GM12878 (cell line): ENCODE results near the gene ADCK1. TPM values are rescaled to one million over a fixed set of nuclear protein-coding genes. Genes with fewer than 3 reads are reported as not detected.

Experiments used
- ATAC-seq: fragments of 200-7000 bp; cut with Tn5 transposase; 3 replicates; pipeline ENCODE4 v1.9.1; 2020; ENCODE audit warnings: mild to moderate bottlenecking, moderate library complexity
- BruUV-seq: library from RNA; stranded (reverse); fragments of 400-500 nt; replicated peaks from 2 replicates; lab custom pipeline; 2021; lab: Mats Ljungman, UMichigan
- CTCF ChIA-PET: fragments of 300-600 bp; sonication (Branson Sonifier 250); formaldehyde crosslinking; extraction: SDS; loops from one replicate; lab custom pipeline; 2021; ENCODE audit warnings: inconsistent platforms; lab: Yijun Ruan, JAX
- POLR2A ChIA-PET: fragments of 350-600 bp; formaldehyde crosslinking; extraction: SDS; loops from one replicate; lab custom pipeline; 2021; ENCODE audit warnings: inconsistent platforms; lab: Charles Lee
- RAD21 ChIA-PET: fragments of 300-600 bp; sonication (Branson Sonifier 250); formaldehyde crosslinking; loops from one replicate; lab custom pipeline; 2023; ENCODE audit warnings: antibody characterized with exemption; ENCODE audit not compliant: unreplicated experiment; lab: Charles Lee
- SMC1A ChIA-PET: fragments of 300-600 bp; sonication (Branson Sonifier 250); formaldehyde crosslinking; loops from one replicate; lab custom pipeline; 2023; ENCODE audit not compliant: unreplicated experiment, uncharacterized antibody; lab: Charles Lee
- DNase-seq: peaks from one replicate; pipeline ENCODE4 v3.0.0-alpha.2; 2011; ENCODE audit warnings: low read depth, low spot score
- FAIRE-seq: peaks from 3 replicates; lab custom pipeline; 2011; peaks lifted over from hg19 to GRCh38; lab: Jason Lieb, UNC
- H2AFZ ChIP-seq: 2 replicates; pipeline ENCODE4 v1.6.0; 2011; ENCODE audit warnings: low read depth, low read length, control low read depth; ENCODE audit not compliant: control insufficient read depth
- H3K27ac ChIP-seq: 2 replicates; pipeline ENCODE4 v1.5.1; 2011; ENCODE audit warnings: control low read depth; ENCODE audit not compliant: control insufficient read depth, insufficient read depth
- H3K27me3 ChIP-seq, 2 experiments: replicated peaks in 1 of 2; 2 replicates each; pipeline versions ENCODE4 v1.6.0 to v1.6.1; 2011; ENCODE audit warnings: low read length in 1 of 2; ENCODE audit not compliant: control insufficient read depth in 2 of 2, insufficient read depth in 2 of 2
- H3K36me3 ChIP-seq, 2 experiments: 2 replicates each; pipeline ENCODE4 v1.5.1; 2011; ENCODE audit warnings: low read length in 1 of 2; ENCODE audit not compliant: control insufficient read depth in 2 of 2, insufficient read depth in 2 of 2
- H3K4me1 ChIP-seq: 2 replicates; pipeline ENCODE4 v1.6.1; 2011; ENCODE audit warnings: mild to moderate bottlenecking, low read length, moderate library complexity, mixed read lengths; ENCODE audit not compliant: control insufficient read depth, insufficient read depth
- H3K4me2 ChIP-seq: 2 replicates; pipeline ENCODE4 v1.6.0; 2011; ENCODE audit warnings: control low read depth; ENCODE audit not compliant: control insufficient read depth, insufficient read depth
- H3K4me3 ChIP-seq: fragments of 200-600 bp; sonication (generic); 2 replicates; pipeline ENCODE4 v1.5.1; 2016
- H3K79me2 ChIP-seq: 2 replicates; pipeline ENCODE4 v1.6.0; 2011; ENCODE audit warnings: low read length; ENCODE audit not compliant: control insufficient read depth, insufficient read depth
- H3K9ac ChIP-seq: 2 replicates; pipeline ENCODE4 v1.8.0; 2011; ENCODE audit warnings: low read length, control low read depth, mixed read lengths; ENCODE audit not compliant: control insufficient read depth, insufficient read depth
- H3K9me3 ChIP-seq: replicated peaks from 3 replicates; pipeline ENCODE4 v1.5.1; 2011; ENCODE audit warnings: mild to moderate bottlenecking, low read length; ENCODE audit not compliant: control insufficient read depth, insufficient read depth
- H4K20me1 ChIP-seq: 2 replicates; pipeline ENCODE4 v1.6.0; 2011; ENCODE audit not compliant: control insufficient read depth, insufficient read depth
- CHD2 ChIP-seq: IDR thresholded peaks from 2 replicates; pipeline ENCODE4 v1.6.1; 2011; ENCODE audit warnings: low read depth, low read length, improper control_type of control experiment, borderline replicate concordance
- CUX1 ChIP-seq: IDR thresholded peaks from 2 replicates; pipeline ENCODE4 v1.6.1; 2012; ENCODE audit warnings: improper control_type of control experiment, low read depth, low read length; ENCODE audit not compliant: insufficient replicate concordance
- GABPA ChIP-seq: IDR thresholded peaks from 2 replicates; pipeline ENCODE4 v1.6.1; 2014; ENCODE audit warnings: antibody characterized with exemption, low read depth, mild to moderate bottlenecking, inconsistent platforms
- MYC ChIP-seq: IDR thresholded peaks from 2 replicates; pipeline ENCODE4 v1.6.1; 2011; ENCODE audit warnings: mild to moderate bottlenecking, low read length, moderate library complexity, inconsistent platforms; ENCODE audit not compliant: insufficient read depth, insufficient replicate concordance, insufficient read length, severe bottlenecking
- NFIC ChIP-seq: IDR thresholded peaks from 2 replicates; pipeline ENCODE4 v1.6.1; 2012; ENCODE audit warnings: low read depth, mild to moderate bottlenecking, inconsistent platforms, low read length, moderate library complexity
- ZNF24 ChIP-seq: fragments of 450-650 bp; IDR thresholded peaks from 2 replicates; pipeline ENCODE4 v1.6.1; 2017; ENCODE audit warnings: antibody characterized with exemption, mild to moderate bottlenecking
- ZNF592 ChIP-seq: fragments of 450-650 bp; IDR thresholded peaks from 2 replicates; pipeline ENCODE4 v1.6.1; 2017; ENCODE audit warnings: mild to moderate bottlenecking, moderate library complexity
- WGBS: methylation state at CpG from one replicate; pipeline ENCODE4 v1.1.6; 2016; ENCODE audit warnings: low lambda C conversion rate; ENCODE audit not compliant: insufficient replicate concordance, insufficient coverage; ENCODE audit errors: missing lambda C conversion rate; 5-methylcytosine and 5-hydroxymethylcytosine counted together
- in situ Hi-C: fragments of 300-500 bp; cut with MboI; formaldehyde crosslinking; loops from 9 replicates; pipeline ENCODE4 v1.14.3; 2018; ENCODE audit warnings: mixed read lengths
- intact Hi-C: fragments of 100-400 bp; cut with micrococcal nuclease; formaldehyde crosslinking; loops from one replicate; pipeline ENCODE4 v1.14.2; 2022; ENCODE audit not compliant: unreplicated experiment
- polyA plus RNA-seq, 11 experiments: library from polyadenylated mRNA; depleted of rRNA in 4 of 11; unstranded in 6 of 11; stranded (reverse) in 5 of 11; fragments of >200 nt; fragmentation: Nextera tagmentation in 4 of 11; fragmentation: Illumina TruSeq in 1 of 11; extraction: Ambion mirVana in 4 of 11; extraction: Trizol in 1 of 11; gene quantifications; 1 replicate in 1 of 11; 2 replicates in 10 of 11; pipeline versions ENCODE4 v1.2.1 to v1.2.3, GENCODE V29; 2011 to 2016; ENCODE audit warnings: inconsistent platforms in 2 of 11, missing spikeins in 2 of 11, low read depth in 1 of 11
- total RNA-seq, 4 experiments: library from RNA; depleted of rRNA in 3 of 4; stranded (reverse); fragments of >200 nt in 3 of 4; fragmentation: Illumina TruSeq in 1 of 4; extraction: Trizol in 1 of 4; gene quantifications; 2 replicates each; pipeline versions ENCODE4 v1.2.1 to v1.2.3, GENCODE V29; 2013 to 2021

The ADCK1 gene
- total and polyA plus RNA-seq, 10 of the 15 experiments (the other 5 are each of a cell fraction or from before 2014, with no cell fraction given): 3.3 to 8.5 (median 5.1) TPM

GRCh38 chr14:77924141-77924948 is 124.4 kb downstream of the ADCK1 start:
- intact Hi-C loops (no loop called here), in situ Hi-C loops (no loop called here)
- no peaks in the 10 kb centered on the region for H3K79me2 ChIP-seq
- WGBS: 91% methylated on average over 22 of the region's 22 CpGs
- no peak overlapping the region for H3K9ac ChIP-seq
- DNase-seq: no peak
- no peak overlapping the region for H2AFZ ChIP-seq
- TF ChIP-seq NFIC: no peak
- TF ChIP-seq MYC: no peak
- TF ChIP-seq CUX1: no peak
- no peak for TF ChIP-seq GABPA
- TF ChIP-seq ZNF24: no peak
- TF ChIP-seq CHD2: no peak
- no peak for TF ChIP-seq ZNF592
- H3K27ac ChIP-seq: no peak overlapping the region
- no peaks in the 10 kb centered on the region for H4K20me1 ChIP-seq
- ATAC-seq: no peak
- FAIRE-seq: no peak
- no peaks in the 10 kb centered on the region for H3K36me3 ChIP-seq
- SMC1A ChIA-PET: no interaction called here
- CTCF ChIA-PET: no interaction called here
- RAD21 ChIA-PET: no interaction called here
- POLR2A ChIA-PET: no interaction called here
- no peak overlapping the region for H3K4me3 ChIP-seq
- H3K4me2 ChIP-seq: no peak overlapping the region
- H3K27me3 ChIP-seq: no peaks in the 10 kb centered on the region
- BruUV-seq: no TSS peak
- H3K9me3 ChIP-seq: no peaks in the 10 kb centered on the region
- no peaks in the 10 kb centered on the region for H3K4me1 ChIP-seq
